IPS DF 19.7 (cell line): ENCODE measurements around the gene FNDC3B.

Experiments
- DNase-seq: peaks from one replicate; pipeline ENCODE4 v3.0.0-alpha.2; 2013; ENCODE audit warnings: low read depth, low spot score

The FNDC3B gene

GRCh38 chr3:172148702-172149565 is 109.6 kb downstream of the FNDC3B start:
- no peak for DNase-seq

- DNase-seq: no peak
These were observed 110.9 kb downstream of the FNDC3B start for GRCh38 chr3:172150268-172150667.

- DNase-seq: no peak
These were observed 111.7 kb downstream of the FNDC3B start for GRCh38 chr3:172150913-172151650.

- no peak for DNase-seq
These were observed 112.6 kb downstream of the FNDC3B start for GRCh38 chr3:172151651-172152649.

GRCh38 chr3:172152874-172153273 is 113.5 kb downstream of the FNDC3B start:
- no peak for DNase-seq

GRCh38 chr3:172153335-172153861 is 114.0 kb downstream of the FNDC3B start:
- DNase-seq: no peak

- no peak for DNase-seq
These were observed 115.6 kb downstream of the FNDC3B start for GRCh38 chr3:172154768-172155664.

- no peak for DNase-seq
These were observed 116.7 kb downstream of the FNDC3B start for GRCh38 chr3:172155897-172156585.

GRCh38 chr3:172156586-172156955 is 117.2 kb downstream of the FNDC3B start:
- no peak for DNase-seq

GRCh38 chr3:172157564-172158258 is 118.3 kb downstream of the FNDC3B start:
- no peak for DNase-seq

- DNase-seq: no peak
These were observed 119.4 kb downstream of the FNDC3B start for GRCh38 chr3:172158741-172159140.

GRCh38 chr3:172159376-172159775 is 120.0 kb downstream of the FNDC3B start:
- no peak for DNase-seq

- no peak for DNase-seq
These were observed 120.7 kb downstream of the FNDC3B start for GRCh38 chr3:172159962-172160538.

- DNase-seq: no peak
These were observed 121.9 kb downstream of the FNDC3B start for GRCh38 chr3:172161133-172161789.

GRCh38 chr3:172161959-172162358 is 122.6 kb downstream of the FNDC3B start:
- no peak for DNase-seq

- DNase-seq: no peak
These were observed 123.9 kb downstream of the FNDC3B start for GRCh38 chr3:172163320-172163719.

GRCh38 chr3:172164620-172165362 is 125.4 kb downstream of the FNDC3B start:
- no peak for DNase-seq

- no peak for DNase-seq
These were observed 126.9 kb downstream of the FNDC3B start for GRCh38 chr3:172166261-172166660.
